ENCODE measurements around the gene BCR.

Gene BCR

GRCh38 chr22:23222033-23222792 is 41.9 kb downstream of the BCR start:
- H3K36me3 ChIP-seq (ENCODE audit: control insufficient read depth in 1 of 2, insufficient read depth in 2 of 2, low read length in 2 of 2) = no peaks in the 10 kb centered on the region
- H3K9ac ChIP-seq (ENCODE audit: low read depth in 1 of 2, low read length in 2 of 2) = no peak overlapping the region
- no peak overlapping the region for H3K4me3 ChIP-seq (ENCODE audit: low read depth in 1 of 2, low read length in 2 of 2)
- no peak overlapping the region for H3K27ac ChIP-seq (ENCODE audit: low read depth, low read length)
- H3K9me3 ChIP-seq (ENCODE audit: control insufficient read depth in 1 of 2, low read length in 2 of 2) = no peaks in the 10 kb centered on the region
- peaks cover 57 to 66% of the 10 kb centered on the region in 2 donors for H3K4me1 ChIP-seq (ENCODE audit: control insufficient read depth in 1 of 2, insufficient read depth in 2 of 2, low read length in 2 of 2)
- H3K27me3 ChIP-seq (ENCODE audit: control insufficient read depth in 1 of 2, insufficient read depth in 2 of 2, low read length in 2 of 2) = no peaks in the 10 kb centered on the region

GRCh38 chr22:23222793-23223568 is 42.7 kb downstream of the BCR start:
- H3K4me1 ChIP-seq (ENCODE audit: control insufficient read depth in 1 of 2, insufficient read depth in 2 of 2, low read length in 2 of 2) = peaks cover 53 to 63% of the 10 kb centered on the region in 2 donors

GRCh38 chr22:23223569-23224317 is 43.4 kb downstream of the BCR start:
- H3K4me1 ChIP-seq (ENCODE audit: control insufficient read depth in 1 of 2, insufficient read depth in 2 of 2, low read length in 2 of 2) = peaks cover 46 to 55% of the 10 kb centered on the region in 2 donors
- H3K27me3 ChIP-seq (ENCODE audit: control insufficient read depth in 1 of 2, insufficient read depth in 2 of 2, low read length in 2 of 2) = no peaks in the 10 kb centered on the region
- H3K27ac ChIP-seq (ENCODE audit: low read depth, low read length) = no peak overlapping the region
- H3K9me3 ChIP-seq (ENCODE audit: control insufficient read depth in 1 of 2, low read length in 2 of 2) = peaks cover 8 to 12% of the 10 kb centered on the region in 2 donors
- no peak overlapping the region for H3K4me3 ChIP-seq (ENCODE audit: low read depth in 1 of 2, low read length in 2 of 2)
- H3K9ac ChIP-seq (ENCODE audit: low read depth in 1 of 2, low read length in 2 of 2) = no peak overlapping the region
- no peaks in the 10 kb centered on the region for H3K36me3 ChIP-seq (ENCODE audit: control insufficient read depth in 1 of 2, insufficient read depth in 2 of 2, low read length in 2 of 2)

More at GRCh38 chr22:23222793-23223568, 42.7 kb downstream of the BCR start:
- Histone ChIP-seq H3K36me3 (ENCODE audit: control insufficient read depth in 1 of 2, insufficient read depth in 2 of 2, low read length in 2 of 2) (no peaks in the 10 kb centered on the region), H3K27ac (ENCODE audit: low read depth, low read length) (no peak overlapping the region), H3K4me3 (ENCODE audit: low read depth in 1 of 2, low read length in 2 of 2) (no peak overlapping the region), H3K9me3 (ENCODE audit: control insufficient read depth in 1 of 2, low read length in 2 of 2) (peaks cover 2 to 5% of the 10 kb centered on the region in 2 donors), H3K27me3 (ENCODE audit: control insufficient read depth in 1 of 2, insufficient read depth in 2 of 2, low read length in 2 of 2) (no peaks in the 10 kb centered on the region), H3K9ac (ENCODE audit: low read depth in 1 of 2, low read length in 2 of 2) (no peak overlapping the region)

GRCh38 chr22:23224846-23225245 is 44.5 kb downstream of the BCR start:
- Histone ChIP-seq H3K9me3 (ENCODE audit: control insufficient read depth in 1 of 2, low read length in 2 of 2) (peaks cover 10 to 21% of the 10 kb centered on the region in 2 donors), H3K4me1 (ENCODE audit: control insufficient read depth in 1 of 2, insufficient read depth in 2 of 2, low read length in 2 of 2) (peaks cover 35 to 44% of the 10 kb centered on the region in 2 donors), H3K27me3 (ENCODE audit: control insufficient read depth in 1 of 2, insufficient read depth in 2 of 2, low read length in 2 of 2) (no peaks in the 10 kb centered on the region), H3K4me3 (ENCODE audit: low read depth in 1 of 2, low read length in 2 of 2) (no peak overlapping the region), H3K36me3 (ENCODE audit: control insufficient read depth in 1 of 2, insufficient read depth in 2 of 2, low read length in 2 of 2) (no peaks in the 10 kb centered on the region), H3K9ac (ENCODE audit: low read depth in 1 of 2, low read length in 2 of 2) (no peak overlapping the region), H3K27ac (ENCODE audit: low read depth, low read length) (no peak overlapping the region)

- no peaks in the 10 kb centered on the region for H3K27me3 ChIP-seq (ENCODE audit: control insufficient read depth in 1 of 2, insufficient read depth in 2 of 2, low read length in 2 of 2)
- no peaks in the 10 kb centered on the region for H3K36me3 ChIP-seq (ENCODE audit: control insufficient read depth in 1 of 2, insufficient read depth in 2 of 2, low read length in 2 of 2)
- H3K4me3 ChIP-seq (ENCODE audit: low read depth in 1 of 2, low read length in 2 of 2) = no peak overlapping the region
- H3K9ac ChIP-seq (ENCODE audit: low read depth in 1 of 2, low read length in 2 of 2) = no peak overlapping the region
- H3K27ac ChIP-seq (ENCODE audit: low read depth, low read length) = no peak overlapping the region
- H3K4me1 ChIP-seq (ENCODE audit: control insufficient read depth in 1 of 2, insufficient read depth in 2 of 2, low read length in 2 of 2) = peaks cover 30 to 40% of the 10 kb centered on the region in 2 donors
- peaks cover 10 to 21% of the 10 kb centered on the region in 2 donors for H3K9me3 ChIP-seq (ENCODE audit: control insufficient read depth in 1 of 2, low read length in 2 of 2)
Observed at GRCh38 chr22:23225337-23225723, 45.0 kb downstream of the BCR start.

GRCh38 chr22:23225724-23226496 is 45.6 kb downstream of the BCR start:
- peaks cover 24 to 34% of the 10 kb centered on the region in 2 donors for H3K4me1 ChIP-seq (ENCODE audit: control insufficient read depth in 1 of 2, insufficient read depth in 2 of 2, low read length in 2 of 2)
- H3K27me3 ChIP-seq (ENCODE audit: control insufficient read depth in 1 of 2, insufficient read depth in 2 of 2, low read length in 2 of 2) = no peaks in the 10 kb centered on the region
- no peak overlapping the region for H3K27ac ChIP-seq (ENCODE audit: low read depth, low read length)
- peaks cover 10 to 21% of the 10 kb centered on the region in 2 donors for H3K9me3 ChIP-seq (ENCODE audit: control insufficient read depth in 1 of 2, low read length in 2 of 2)
- no peaks in the 10 kb centered on the region for H3K36me3 ChIP-seq (ENCODE audit: control insufficient read depth in 1 of 2, insufficient read depth in 2 of 2, low read length in 2 of 2)
- no peak overlapping the region for H3K4me3 ChIP-seq (ENCODE audit: low read depth in 1 of 2, low read length in 2 of 2)
- H3K9ac ChIP-seq (ENCODE audit: low read depth in 1 of 2, low read length in 2 of 2) = no peak overlapping the region

- Histone ChIP-seq H3K4me1 (ENCODE audit: control insufficient read depth in 1 of 2, insufficient read depth in 2 of 2, low read length in 2 of 2) (peaks cover 22 to 29% of the 10 kb centered on the region in 2 donors), H3K9ac (ENCODE audit: low read depth in 1 of 2, low read length in 2 of 2) (no peak overlapping the region), H3K36me3 (ENCODE audit: control insufficient read depth in 1 of 2, insufficient read depth in 2 of 2, low read length in 2 of 2) (no peaks in the 10 kb centered on the region), H3K4me3 (ENCODE audit: low read depth in 1 of 2, low read length in 2 of 2) (no peak overlapping the region), H3K27me3 (ENCODE audit: control insufficient read depth in 1 of 2, insufficient read depth in 2 of 2, low read length in 2 of 2) (no peaks in the 10 kb centered on the region), H3K9me3 (ENCODE audit: control insufficient read depth in 1 of 2, low read length in 2 of 2) (peaks cover 10 to 21% of the 10 kb centered on the region in 2 donors), H3K27ac (ENCODE audit: low read depth, low read length) (no peak overlapping the region)
Observed at GRCh38 chr22:23226497-23226850, 46.2 kb downstream of the BCR start.

- Histone ChIP-seq H3K9me3 (ENCODE audit: control insufficient read depth in 1 of 2, low read length in 2 of 2) (peaks cover 10 to 21% of the 10 kb centered on the region in 2 donors), H3K4me1 (ENCODE audit: control insufficient read depth in 1 of 2, insufficient read depth in 2 of 2, low read length in 2 of 2) (peaks cover 22 to 29% of the 10 kb centered on the region in 2 donors), H3K27ac (ENCODE audit: low read depth, low read length) (no peak overlapping the region), H3K36me3 (ENCODE audit: control insufficient read depth in 1 of 2, insufficient read depth in 2 of 2, low read length in 2 of 2) (no peaks in the 10 kb centered on the region), H3K27me3 (ENCODE audit: control insufficient read depth in 1 of 2, insufficient read depth in 2 of 2, low read length in 2 of 2) (no peaks in the 10 kb centered on the region), H3K4me3 (ENCODE audit: low read depth in 1 of 2, low read length in 2 of 2) (no peak overlapping the region), H3K9ac (ENCODE audit: low read depth in 1 of 2, low read length in 2 of 2) (no peak overlapping the region)
Observed at GRCh38 chr22:23227380-23227779, 47.1 kb downstream of the BCR start.

- Histone ChIP-seq H3K4me3 (ENCODE audit: low read depth in 1 of 2, low read length in 2 of 2) (no peak overlapping the region), H3K36me3 (ENCODE audit: control insufficient read depth in 1 of 2, insufficient read depth in 2 of 2, low read length in 2 of 2) (no peaks in the 10 kb centered on the region), H3K9ac (ENCODE audit: low read depth in 1 of 2, low read length in 2 of 2) (no peak overlapping the region), H3K4me1 (ENCODE audit: control insufficient read depth in 1 of 2, insufficient read depth in 2 of 2, low read length in 2 of 2) (peaks cover 18 to 21% of the 10 kb centered on the region in 2 donors), H3K27ac (ENCODE audit: low read depth, low read length) (no peak overlapping the region), H3K9me3 (ENCODE audit: control insufficient read depth in 1 of 2, low read length in 2 of 2) (peaks cover 10 to 21% of the 10 kb centered on the region in 2 donors), H3K27me3 (ENCODE audit: control insufficient read depth in 1 of 2, insufficient read depth in 2 of 2, low read length in 2 of 2) (no peaks in the 10 kb centered on the region)
Observed at GRCh38 chr22:23228503-23228902, 48.2 kb downstream of the BCR start.

Data from duodenal mucosa (tissue), 2 donors.